NCI-H446 (cell line): ENCODE measurements around the gene ROGDI.

Experiments
- DNase-seq, 2 experiments: peaks; one replicate each; lab custom pipeline; 2025; lab: John Stamatoyannopoulos, UW

ROGDI gene

GRCh38 chr16:4813251-4814003 is 11.0 kb upstream of the ROGDI start:
- DNase-seq, result no peak

- DNase-seq, result no peak
These were observed 9.3 kb upstream of the ROGDI start for GRCh38 chr16:4811773-4812172.

GRCh38 chr16:4811242-4811641 is 8.8 kb upstream of the ROGDI start:
- DNase-seq, result no peak

- no peak for DNase-seq
These were observed 3.8 kb upstream of the ROGDI start for GRCh38 chr16:4806280-4806679.

GRCh38 chr16:4805231-4805630 is 2.8 kb upstream of the ROGDI start:
- DNase-seq, result no peak

- no peak for DNase-seq
These were observed 1.7 kb upstream of the ROGDI start for GRCh38 chr16:4803898-4804762.

- DNase-seq, result no peak
These were observed 990 bp upstream of the ROGDI start for GRCh38 chr16:4803401-4803844.

GRCh38 chr16:4802659-4803287 is 340 bp upstream of the ROGDI start:
- DNase-seq, result peak; percentile 71 to 89

- no peak for DNase-seq
These were observed 1.1 kb downstream of the ROGDI start for GRCh38 chr16:4801051-4801961.

- no peak for DNase-seq
These were observed 2.0 kb downstream of the ROGDI start for GRCh38 chr16:4800290-4801041.

GRCh38 chr16:4799171-4799855 is 3.1 kb downstream of the ROGDI start:
- no peak for DNase-seq

- no peak for DNase-seq
These were observed 4.0 kb downstream of the ROGDI start for GRCh38 chr16:4798456-4798855.

- no peak for DNase-seq
These were observed 4.6 kb downstream of the ROGDI start for GRCh38 chr16:4797805-4798252.

- DNase-seq, result no peak
These were observed 5.2 kb downstream of the ROGDI start for GRCh38 chr16:4796982-4797804.

GRCh38 chr16:4795828-4796572 is 6.4 kb downstream of the ROGDI start:
- no peak for DNase-seq

- DNase-seq, result no peak
These were observed 7.1 kb downstream of the ROGDI start, which contains the start of gene SMIM22 for GRCh38 chr16:4795181-4795827. TSS of gene SMIM22 (plus strand) at chr16:4795369. CDS start at chr16:4795735, 366 bp downstream.

- no peak for DNase-seq
These were observed 9.4 kb downstream of the ROGDI start for GRCh38 chr16:4792951-4793513.

- no peak for DNase-seq
These were observed 11.6 kb downstream of the ROGDI start for GRCh38 chr16:4790871-4791270.
